H1 (cell line): ENCODE results near the gene HS3ST5. TPM values are rescaled to one million over a fixed set of nuclear protein-coding genes. Genes with fewer than 3 reads are reported as not detected.

Experiments
- CTCF ChIA-PET: fragments of 300-600 bp; sonication (Branson Sonifier 250); formaldehyde crosslinking; loops from one replicate; lab custom pipeline; 2021; ENCODE audit not compliant: partially characterized antibody; lab: Charles Lee
- POLR2A ChIA-PET: fragments of 300-600 bp; sonication (Branson Sonifier 250); formaldehyde crosslinking; loops from one replicate; lab custom pipeline; 2021; ENCODE audit warnings: inconsistent platforms; ENCODE audit not compliant: partially characterized antibody; lab: Charles Lee
- DNase-seq, 2 experiments: peaks; one replicate each; pipeline versions ENCODE4 v3.0.0 to v3.0.0-alpha.2; 2010 to 2022; ENCODE audit warnings: low spot score in 2 of 2, low read depth in 1 of 2, mixed read lengths in 1 of 2
- FAIRE-seq: peaks from 2 replicates; lab custom pipeline; 2011; peaks lifted over from hg19 to GRCh38; lab: Jason Lieb, UNC
- H2AFZ ChIP-seq: 2 replicates; pipeline ENCODE4 v1.8.1; 2012; ENCODE audit warnings: low read length, inconsistent platforms
- H2AK5ac ChIP-seq: 2 replicates; pipeline ENCODE4 v1.6.1; 2013; ENCODE audit warnings: low read depth, low read length
- H2BK120ac ChIP-seq: replicated peaks from 2 replicates; pipeline ENCODE3; 2013; ENCODE audit warnings: low read depth, low read length, inconsistent platforms
- H2BK12ac ChIP-seq: 2 replicates; pipeline ENCODE4 v1.6.1; 2013; ENCODE audit warnings: low read depth, low read length
- H2BK15ac ChIP-seq: 2 replicates; pipeline ENCODE4 v1.6.1; 2013; ENCODE audit warnings: low read length
- H2BK20ac ChIP-seq: 2 replicates; pipeline ENCODE4 v1.6.1; 2013; ENCODE audit warnings: low read length
- H2BK5ac ChIP-seq: 2 replicates; pipeline ENCODE4 v1.6.1; 2013; ENCODE audit warnings: low read depth, low read length
- H3K14ac ChIP-seq: 2 replicates; pipeline ENCODE4 v1.6.1; 2013; ENCODE audit warnings: inconsistent platforms; ENCODE audit not compliant: insufficient read length
- H3K18ac ChIP-seq: 2 replicates; pipeline ENCODE4 v1.6.1; 2013; ENCODE audit warnings: low read length; ENCODE audit errors: extremely low read depth
- H3K23ac ChIP-seq: 2 replicates; pipeline ENCODE4 v1.6.1; 2013; ENCODE audit warnings: inconsistent platforms; ENCODE audit not compliant: insufficient read length
- H3K23me2 ChIP-seq: 2 replicates; pipeline ENCODE4 v1.6.1; 2013; ENCODE audit warnings: low read depth, low read length
- H3K27ac ChIP-seq: 2 replicates; pipeline ENCODE4 v1.6.1; 2011; ENCODE audit warnings: low read depth, low read length, inconsistent platforms
- H3K27me3 ChIP-seq, 4 experiments: replicated peaks in 1 of 4; 1 replicate in 1 of 4; 2 replicates in 3 of 4; pipeline versions ENCODE4 v1.6.1 to v1.8.1; 2011 to 2013; ENCODE audit warnings: low read length in 3 of 4, mild to moderate bottlenecking in 3 of 4, inconsistent platforms in 2 of 4, mixed read lengths in 2 of 4, moderate library complexity in 1 of 4; ENCODE audit not compliant: control insufficient read depth in 3 of 4, insufficient read depth in 3 of 4; ENCODE audit errors: extremely low read depth in 1 of 4
- H3K36me3 ChIP-seq, 4 experiments: 2 replicates each; pipeline versions ENCODE4 v1.6.1 to v1.8.1; 2011 to 2013; ENCODE audit warnings: mild to moderate bottlenecking in 4 of 4, low read length in 3 of 4, moderate library complexity in 2 of 4, control low read depth in 1 of 4, inconsistent platforms in 1 of 4; ENCODE audit not compliant: insufficient read depth in 4 of 4, control insufficient read depth in 2 of 4
- H3K4ac ChIP-seq: replicated peaks from 2 replicates; pipeline ENCODE3; 2013; ENCODE audit warnings: low read length, low read depth, mixed read lengths, inconsistent platforms; ENCODE audit not compliant: insufficient read length
- H3K4me1 ChIP-seq, 4 experiments: replicated peaks in 1 of 4; 1 replicate in 1 of 4; 2 replicates in 3 of 4; pipeline versions ENCODE4 v1.6.1 to v1.8.1; 2011 to 2013; ENCODE audit warnings: low read length in 3 of 4, inconsistent platforms in 2 of 4, mixed read lengths in 1 of 4; ENCODE audit not compliant: insufficient read depth in 4 of 4, control insufficient read depth in 3 of 4
- H3K4me2 ChIP-seq, 2 experiments: 2 replicates each; pipeline versions ENCODE4 v1.6.1 to v1.8.1; 2011 to 2013; ENCODE audit warnings: low read depth in 2 of 2, low read length in 2 of 2, control low read depth in 1 of 2, inconsistent platforms in 1 of 2, mild to moderate bottlenecking in 1 of 2; ENCODE audit not compliant: insufficient read depth in 1 of 2
- H3K4me3 ChIP-seq, 4 experiments: fragments of 200-600, 300-600 bp in 1 of 4; sonication (generic), shearing (Covaris generic), sonication (Bioruptor Twin) in 1 of 4; 2 replicates each; pipeline versions ENCODE4 v1.5.1 to v1.8.1; 2011 to 2016; ENCODE audit warnings: low read length in 4 of 4, low read depth in 3 of 4, control low read depth in 2 of 4, inconsistent platforms in 2 of 4, mild to moderate bottlenecking in 2 of 4, mixed read lengths in 1 of 4, moderate library complexity in 1 of 4; ENCODE audit not compliant: insufficient read depth in 2 of 4; ENCODE audit errors: extremely low read depth in 1 of 4
- H3K56ac ChIP-seq: replicated peaks from 2 replicates; pipeline ENCODE3; 2013; ENCODE audit warnings: low read depth, mild to moderate bottlenecking, mixed read lengths, low read length, inconsistent platforms; ENCODE audit not compliant: insufficient read length
- H3K79me1 ChIP-seq: 2 replicates; pipeline ENCODE4 v1.6.1; 2013; ENCODE audit warnings: low read depth, low read length, control low read depth
- H3K79me2 ChIP-seq, 2 experiments: 2 replicates each; pipeline versions ENCODE4 v1.6.1 to v1.8.1; 2012 to 2013; ENCODE audit warnings: low read length in 2 of 2, mild to moderate bottlenecking in 2 of 2, inconsistent platforms in 1 of 2; ENCODE audit not compliant: insufficient read depth in 2 of 2, control insufficient read depth in 1 of 2
- H3K9ac ChIP-seq, 4 experiments: replicated peaks in 1 of 4; 1 replicate in 1 of 4; 2 replicates in 3 of 4; pipeline versions ENCODE4 v1.6.1 to v1.8.1; 2011 to 2013; ENCODE audit warnings: low read depth in 3 of 4, low read length in 3 of 4, control low read depth in 2 of 4, mild to moderate bottlenecking in 2 of 4, moderate library complexity in 2 of 4, inconsistent platforms in 1 of 4; ENCODE audit errors: extremely low read depth in 1 of 4
- H3K9me3 ChIP-seq, 2 experiments: 2 replicates each; pipeline versions ENCODE4 v1.6.1 to v1.8.1; 2012 to 2013; ENCODE audit warnings: mild to moderate bottlenecking in 2 of 2, moderate library complexity in 2 of 2, control low read depth in 1 of 2, inconsistent platforms in 1 of 2, low read depth in 1 of 2, low read length in 1 of 2, mixed read lengths in 1 of 2; ENCODE audit not compliant: insufficient read depth in 2 of 2
- H4K20me1 ChIP-seq, 2 experiments: replicated peaks in 1 of 2; 2 replicates each; pipeline versions ENCODE3 to v1.8.1; 2011 to 2013; ENCODE audit warnings: inconsistent platforms in 2 of 2, low read length in 2 of 2, mild to moderate bottlenecking in 1 of 2; ENCODE audit not compliant: insufficient read depth in 2 of 2, control insufficient read depth in 1 of 2
- H4K5ac ChIP-seq: 2 replicates; pipeline ENCODE4 v1.6.1; 2013; ENCODE audit warnings: low read length, low read depth, mixed read lengths, inconsistent platforms; ENCODE audit not compliant: insufficient read length
- H4K8ac ChIP-seq: 2 replicates; pipeline ENCODE4 v1.8.0; 2013; ENCODE audit warnings: mild to moderate bottlenecking, moderate library complexity, low read length, inconsistent platforms; ENCODE audit not compliant: insufficient read depth; ENCODE audit errors: extremely low read depth
- H4K91ac ChIP-seq: replicated peaks from 2 replicates; pipeline ENCODE3; 2013; ENCODE audit warnings: low read length, mixed read lengths, inconsistent platforms; ENCODE audit not compliant: insufficient read length
- EP300 ChIP-seq, 2 experiments: IDR thresholded peaks; 1 replicate in 1 of 2; 2 replicates in 1 of 2; pipeline ENCODE4 v1.6.1; 2011 to 2012; ENCODE audit warnings: low read depth in 2 of 2, low read length in 2 of 2, mild to moderate bottlenecking in 2 of 2, borderline replicate concordance in 1 of 2, inconsistent platforms in 1 of 2, moderate library complexity in 1 of 2
- EZH2 ChIP-seq: fragments of 200-600 bp; sonication (generic); IDR thresholded peaks from 2 replicates; pipeline ENCODE4 v1.7.1; 2012; ENCODE audit warnings: low read depth, mild to moderate bottlenecking, moderate library complexity, low read length, inconsistent platforms; ENCODE audit not compliant: severe bottlenecking
- GABPA ChIP-seq: IDR thresholded peaks from 2 replicates; pipeline ENCODE4 v1.6.1; 2011; ENCODE audit warnings: mild to moderate bottlenecking, low read length, moderate library complexity, borderline replicate concordance; ENCODE audit not compliant: insufficient read depth
- POLR2A ChIP-seq, 2 experiments: IDR thresholded peaks; 1 replicate in 1 of 2; 2 replicates in 1 of 2; pipeline ENCODE4 v1.6.1; 2011; ENCODE audit warnings: low read depth in 2 of 2, low read length in 2 of 2, mild to moderate bottlenecking in 2 of 2; ENCODE audit errors: control extremely low read depth in 1 of 2
- RNF2 ChIP-seq: fragments of 200-900, 300-1000 bp; sonication (generic); IDR thresholded peaks from 2 replicates; pipeline ENCODE4 v1.7.1; 2016; ENCODE audit warnings: borderline replicate concordance, low read depth, mild to moderate bottlenecking, antibody characterized with exemption, low read length; ENCODE audit not compliant: poor library complexity, severe bottlenecking; ENCODE audit errors: missing control alignments
- SIX5 ChIP-seq: IDR thresholded peaks from 2 replicates; pipeline ENCODE4 v1.6.1; 2011; ENCODE audit warnings: mild to moderate bottlenecking, low read depth, low read length
- WGBS, 2 experiments: shearing (Covaris generic) in 1 of 2; methylation state at CpG; one replicate each; pipeline versions ENCODE4 v1.1.6 to v1.1.7; 2013 to 2015; ENCODE audit warnings: low lambda C conversion rate in 2 of 2, mixed read lengths in 2 of 2, inconsistent platforms in 1 of 2, low coverage in 1 of 2, missing lambda C conversion rate in 1 of 2; ENCODE audit not compliant: insufficient replicate concordance in 2 of 2, insufficient coverage in 1 of 2, insufficient read length in 1 of 2; ENCODE audit errors: extremely low coverage in 1 of 2, missing lambda C conversion rate in 1 of 2; 5-methylcytosine and 5-hydroxymethylcytosine counted together
- polyA plus RNA-seq, 7 experiments: library from polyadenylated mRNA; depleted of rRNA in 3 of 7; stranded (reverse) in 5 of 7; unstranded in 2 of 7; fragments of >200 nt in 5 of 7; fragments of 200-250 nt in 2 of 7; gene quantifications; 1 replicate in 5 of 7; 2 replicates in 1 of 7; 4 replicates in 1 of 7; pipeline versions ENCODE4 v1.2.1 to v1.2.3, GENCODE V29; 2011 to 2013; ENCODE audit warnings: missing spikeins in 2 of 7, mixed read lengths in 2 of 7
- total RNA-seq: library from RNA; stranded (reverse); fragmentation: NEBNext Ultra II Directional; extraction: Animal tissue kit (Norgen Biotek cat#: 25700); gene quantifications from 2 replicates; pipeline ENCODE4 v1.2.1, GENCODE V29; 2021

Gene HS3ST5
- total and polyA plus RNA-seq, 2 of the 8 experiments (the other 6 are each of a cell fraction or from before 2014, with no cell fraction given): 1.2 to 9.9 TPM

GRCh38 chr6:114312931-114313330, 29.9 kb downstream of the HS3ST5 start:
- no peak overlapping the region for H2BK120ac ChIP-seq
- H3K18ac ChIP-seq: no peak overlapping the region
- peaks cover 0 to 3% (median 0%) of the 10 kb centered on the region in 4 experiments; a peak in 1 of 8 replicates for H3K36me3 ChIP-seq
- H2BK20ac ChIP-seq: no peak overlapping the region
- H2AFZ ChIP-seq: no peak overlapping the region
- H2BK15ac ChIP-seq: no peak overlapping the region
- no peaks in the 10 kb centered on the region for H3K23me2 ChIP-seq
- H3K9ac ChIP-seq: no peak overlapping the region
- H3K27me3 ChIP-seq: no peaks in the 10 kb centered on the region
- H3K4ac ChIP-seq: no peak overlapping the region
- H3K4me1 ChIP-seq: peaks cover 0 to 6% (median 2%) of the 10 kb centered on the region in 4 experiments; a peak in 2 of 7 replicates
- no peak overlapping the region for H3K56ac ChIP-seq
- H3K9me3 ChIP-seq: no peaks in the 10 kb centered on the region
- H4K20me1 ChIP-seq: no peaks in the 10 kb centered on the region
- H3K23ac ChIP-seq: no peak overlapping the region
- H3K79me1 ChIP-seq: no peaks in the 10 kb centered on the region
- H2AK5ac ChIP-seq: no peak overlapping the region
- H2BK5ac ChIP-seq: no peak overlapping the region
- no peak overlapping the region for H3K4me2 ChIP-seq
- peaks cover 0 to 47% of the 10 kb centered on the region in 2 experiments; a peak in 3 of 4 replicates for H3K79me2 ChIP-seq
- no peak overlapping the region for H2BK12ac ChIP-seq
- DNase-seq (no peak), FAIRE-seq (no peak)
- no peak overlapping the region for H3K14ac ChIP-seq
- H4K91ac ChIP-seq: no peak overlapping the region
- H4K5ac ChIP-seq: no peak overlapping the region
- no peak overlapping the region for H4K8ac ChIP-seq
- ChIA-PET POLR2A (interaction anchor here (0.6 kb wide), 1 partner anchor 108 kb away, joined by 3 read pairs; no protein-coding TSS in a partner anchor), CTCF (interaction anchor here (1.4 kb wide), 1 partner anchor 9 kb away, joined by 4 read pairs; no protein-coding TSS in a partner anchor)
- no peak overlapping the region for H3K27ac ChIP-seq
- H3K4me3 ChIP-seq: no peak overlapping the region
- 86% methylated on average over 4 of the region's 4 CpGs; no CpG with 5 or more reads in 1 of the 2 experiments for WGBS, 2 experiments
- TF ChIP-seq EP300 (IDR thresholded peaks at IDR 0.05; ENCODE audit: borderline replicate concordance in 1 of 2, low read depth in 2 of 2, low read length in 2 of 2): no peak
- TF ChIP-seq SIX5: no peak
- no peak for TF ChIP-seq POLR2A (IDR thresholded peaks at IDR 0.05; ENCODE audit: control extremely low read depth in 1 of 2, low read depth in 2 of 2, low read length in 2 of 2)
- no peak for TF ChIP-seq GABPA
- TF ChIP-seq EZH2: no peak
- no peak for TF ChIP-seq RNF2
